Karpas-422 (cell line): ENCODE data around the gene TTPAL. TPM values are rescaled to one million over a fixed set of nuclear protein-coding genes. Genes with fewer than 3 reads are reported as not detected.

Source experiments
- DNase-seq: peaks from one replicate; pipeline ENCODE4 v3.0.0-alpha.2; 2015
- H2AFZ ChIP-seq: fragments of 200-600 bp; sonication (generic); 2 replicates; pipeline ENCODE4 v1.6.1; 2014; ENCODE audit warnings: antibody characterized with exemption, low read length, mixed read lengths
- H3K27ac ChIP-seq: fragments of 200-600 bp; sonication (generic); 2 replicates; pipeline ENCODE4 v1.5.1; 2014; ENCODE audit warnings: mild to moderate bottlenecking, low read length, moderate library complexity
- H3K27me3 ChIP-seq: fragments of 200-600 bp; sonication (generic); 2 replicates; pipeline ENCODE4 v1.6.1; 2014; ENCODE audit warnings: low read length, mixed read lengths
- H3K36me3 ChIP-seq: fragments of 200-600 bp; sonication (generic); 2 replicates; pipeline ENCODE4 v1.6.1; 2014; ENCODE audit warnings: low read length, mixed read lengths; ENCODE audit not compliant: insufficient read depth
- H3K4me1 ChIP-seq: fragments of 200-600 bp; sonication (generic); 2 replicates; pipeline ENCODE4 v1.6.1; 2014; ENCODE audit warnings: mild to moderate bottlenecking, low read length, mixed read lengths
- H3K4me2 ChIP-seq: fragments of 200-600 bp; sonication (generic); 2 replicates; pipeline ENCODE4 v1.6.1; 2014; ENCODE audit warnings: low read length, low read depth, mild to moderate bottlenecking; ENCODE audit not compliant: poor library complexity, severe bottlenecking
- H3K4me3 ChIP-seq: fragments of 200-600 bp; sonication (generic); 2 replicates; pipeline ENCODE4 v1.5.1; 2014; ENCODE audit warnings: mild to moderate bottlenecking, antibody characterized with exemption, low read length, mixed read lengths
- H3K79me2 ChIP-seq: fragments of 200-600 bp; sonication (generic); 2 replicates; pipeline ENCODE4 v1.6.1; 2014; ENCODE audit warnings: mild to moderate bottlenecking, low read length, mixed read lengths
- H3K9ac ChIP-seq: fragments of 200-600 bp; sonication (generic); 2 replicates; pipeline ENCODE4 v1.6.0; 2014; ENCODE audit warnings: low read length
- H3K9me2 ChIP-seq: fragments of 200-600 bp; sonication (generic), shearing (Covaris generic); replicated peaks from 2 replicates; pipeline ENCODE4 v1.6.0; 2014; ENCODE audit warnings: mild to moderate bottlenecking, low read length, moderate library complexity; ENCODE audit not compliant: insufficient read depth
- H3K9me3 ChIP-seq: fragments of 300-700, 200-600 bp; sonication (generic); 2 replicates; pipeline ENCODE4 v1.6.1; 2014; ENCODE audit warnings: low read length, mixed read lengths
- H4K20me1 ChIP-seq: fragments of 200-600 bp; sonication (generic); 2 replicates; pipeline ENCODE4 v1.6.1; 2014; ENCODE audit warnings: mild to moderate bottlenecking, antibody characterized with exemption, low read length, low read depth; ENCODE audit not compliant: insufficient read depth
- total RNA-seq: library from RNA; depleted of rRNA; stranded (reverse); fragments of >200 nt; shearing (Covaris generic); gene quantifications from 2 replicates; pipeline ENCODE4 v1.2.3, GENCODE V29; 2014; ENCODE audit warnings: low replicate concordance

Gene TTPAL
- total RNA-seq, 1 experiment from 2014 or later, result 24.4 TPM

- Histone ChIP-seq H3K9me2 (no peaks in the 10 kb centered on the region), H3K4me2 (no peak overlapping the region), H3K4me1 (no peaks in the 10 kb centered on the region), H4K20me1 (no peaks in the 10 kb centered on the region), H3K79me2 (no peaks in the 10 kb centered on the region), H3K27me3 (peaks cover 3% of the 10 kb centered on the region; the same call in 1 of the 2 replicates), H3K9ac (no peak overlapping the region), H3K36me3 (no peaks in the 10 kb centered on the region), H3K9me3 (no peaks in the 10 kb centered on the region), H3K27ac (no peak overlapping the region), H2AFZ (no peak overlapping the region), H3K4me3 (no peak overlapping the region)
- DNase-seq, result no peak
These were observed 25.8 kb upstream of the TTPAL start for GRCh38 chr20:44449864-44450263.

- Histone ChIP-seq H3K4me2 (no peak overlapping the region), H4K20me1 (no peaks in the 10 kb centered on the region), H3K79me2 (no peaks in the 10 kb centered on the region), H3K36me3 (no peaks in the 10 kb centered on the region), H3K27me3 (peaks cover 3% of the 10 kb centered on the region; the same call in 1 of the 2 replicates), H3K9me3 (no peaks in the 10 kb centered on the region), H3K27ac (no peak overlapping the region), H3K9ac (no peak overlapping the region), H3K4me3 (no peak overlapping the region), H3K4me1 (no peaks in the 10 kb centered on the region), H2AFZ (no peak overlapping the region), H3K9me2 (no peaks in the 10 kb centered on the region)
- no peak for DNase-seq
These were observed 25.3 kb upstream of the TTPAL start for GRCh38 chr20:44450281-44450889.

- no peak overlapping the region for H3K4me3 ChIP-seq
- no peaks in the 10 kb centered on the region for H3K9me3 ChIP-seq
- H3K4me2 ChIP-seq, result no peak overlapping the region
- peaks cover 3% of the 10 kb centered on the region; the same call in 1 of the 2 replicates for H3K27me3 ChIP-seq
- H3K9ac ChIP-seq, result no peak overlapping the region
- no peaks in the 10 kb centered on the region for H3K9me2 ChIP-seq
- DNase-seq, result no peak
- H3K79me2 ChIP-seq, result no peaks in the 10 kb centered on the region
- H3K4me1 ChIP-seq, result no peaks in the 10 kb centered on the region
- H2AFZ ChIP-seq, result no peak overlapping the region
- H4K20me1 ChIP-seq, result no peaks in the 10 kb centered on the region
- H3K36me3 ChIP-seq, result no peaks in the 10 kb centered on the region
- H3K27ac ChIP-seq, result no peak overlapping the region
These were observed 24.7 kb upstream of the TTPAL start for GRCh38 chr20:44450903-44451450.

GRCh38 chr20:44454306-44454963 is 21.2 kb upstream of the TTPAL start:
- Histone ChIP-seq H3K27me3 (no peaks in the 10 kb centered on the region), H3K79me2 (no peaks in the 10 kb centered on the region), H2AFZ (no peak overlapping the region), H3K9me2 (no peaks in the 10 kb centered on the region), H3K4me1 (no peaks in the 10 kb centered on the region), H4K20me1 (no peaks in the 10 kb centered on the region), H3K27ac (no peak overlapping the region), H3K9ac (no peak overlapping the region), H3K4me3 (no peak overlapping the region), H3K4me2 (no peak overlapping the region), H3K36me3 (no peaks in the 10 kb centered on the region), H3K9me3 (no peaks in the 10 kb centered on the region)
- no peak for DNase-seq

- no peaks in the 10 kb centered on the region for H3K27me3 ChIP-seq
- DNase-seq, result no peak
- no peaks in the 10 kb centered on the region for H3K4me1 ChIP-seq
- H3K27ac ChIP-seq, result no peak overlapping the region
- H3K9ac ChIP-seq, result no peak overlapping the region
- H3K36me3 ChIP-seq, result no peaks in the 10 kb centered on the region
- no peak overlapping the region for H3K4me3 ChIP-seq
- H3K4me2 ChIP-seq, result no peak overlapping the region
- H3K9me3 ChIP-seq, result no peaks in the 10 kb centered on the region
- H2AFZ ChIP-seq, result no peak overlapping the region
- H3K9me2 ChIP-seq, result no peaks in the 10 kb centered on the region
- H4K20me1 ChIP-seq, result no peaks in the 10 kb centered on the region
- no peaks in the 10 kb centered on the region for H3K79me2 ChIP-seq
These were observed 20.5 kb upstream of the TTPAL start for GRCh38 chr20:44455126-44455525.

GRCh38 chr20:44456611-44457010 is 19.1 kb upstream of the TTPAL start:
- no peaks in the 10 kb centered on the region for H3K27me3 ChIP-seq
- no peak overlapping the region for H3K27ac ChIP-seq
- H2AFZ ChIP-seq, result no peak overlapping the region
- DNase-seq, result no peak
- H3K4me2 ChIP-seq, result no peak overlapping the region
- H3K9me3 ChIP-seq, result no peaks in the 10 kb centered on the region
- no peaks in the 10 kb centered on the region for H4K20me1 ChIP-seq
- H3K4me1 ChIP-seq, result no peaks in the 10 kb centered on the region
- no peaks in the 10 kb centered on the region for H3K36me3 ChIP-seq
- no peaks in the 10 kb centered on the region for H3K79me2 ChIP-seq
- no peaks in the 10 kb centered on the region for H3K9me2 ChIP-seq
- no peak overlapping the region for H3K9ac ChIP-seq
- H3K4me3 ChIP-seq, result no peak overlapping the region

GRCh38 chr20:44457016-44457415 is 18.7 kb upstream of the TTPAL start:
- no peaks in the 10 kb centered on the region for H3K4me1 ChIP-seq
- H3K9me3 ChIP-seq, result no peaks in the 10 kb centered on the region
- no peak overlapping the region for H3K9ac ChIP-seq
- no peak overlapping the region for H3K4me2 ChIP-seq
- no peak overlapping the region for H2AFZ ChIP-seq
- H3K36me3 ChIP-seq, result no peaks in the 10 kb centered on the region
- H3K27me3 ChIP-seq, result no peaks in the 10 kb centered on the region
- H3K79me2 ChIP-seq, result no peaks in the 10 kb centered on the region
- no peak for DNase-seq
- H3K9me2 ChIP-seq, result no peaks in the 10 kb centered on the region
- no peak overlapping the region for H3K27ac ChIP-seq
- H3K4me3 ChIP-seq, result no peak overlapping the region
- no peaks in the 10 kb centered on the region for H4K20me1 ChIP-seq

- Histone ChIP-seq H3K9me2 (no peaks in the 10 kb centered on the region), H3K4me2 (no peak overlapping the region), H4K20me1 (no peaks in the 10 kb centered on the region), H3K9ac (no peak overlapping the region), H3K9me3 (no peaks in the 10 kb centered on the region), H2AFZ (no peak overlapping the region), H3K4me1 (no peaks in the 10 kb centered on the region), H3K27me3 (no peaks in the 10 kb centered on the region), H3K27ac (no peak overlapping the region), H3K36me3 (no peaks in the 10 kb centered on the region), H3K4me3 (no peak overlapping the region), H3K79me2 (no peaks in the 10 kb centered on the region)
- DNase-seq, result no peak
These were observed 16.4 kb upstream of the TTPAL start for GRCh38 chr20:44459271-44459670.
